HFF-Myc (cell line): ENCODE measurements around the gene THOP1.

Source experiments
- DNase-seq: peaks from one replicate; pipeline ENCODE4 v3.0.0-alpha.2; 2011; ENCODE audit warnings: low read depth; ENCODE audit errors: extremely low read depth
- H3K4me3 ChIP-seq: replicated peaks from 2 replicates; pipeline ENCODE4 v1.5.1; 2011; ENCODE audit warnings: low read depth, mild to moderate bottlenecking, control low read depth, low read length
- CTCF ChIP-seq: IDR thresholded peaks from 2 replicates; pipeline ENCODE4 v1.5.1; 2012; ENCODE audit warnings: mild to moderate bottlenecking, low read depth, low read length, control low read depth; ENCODE audit errors: missing control alignments

Gene THOP1

DNA sequence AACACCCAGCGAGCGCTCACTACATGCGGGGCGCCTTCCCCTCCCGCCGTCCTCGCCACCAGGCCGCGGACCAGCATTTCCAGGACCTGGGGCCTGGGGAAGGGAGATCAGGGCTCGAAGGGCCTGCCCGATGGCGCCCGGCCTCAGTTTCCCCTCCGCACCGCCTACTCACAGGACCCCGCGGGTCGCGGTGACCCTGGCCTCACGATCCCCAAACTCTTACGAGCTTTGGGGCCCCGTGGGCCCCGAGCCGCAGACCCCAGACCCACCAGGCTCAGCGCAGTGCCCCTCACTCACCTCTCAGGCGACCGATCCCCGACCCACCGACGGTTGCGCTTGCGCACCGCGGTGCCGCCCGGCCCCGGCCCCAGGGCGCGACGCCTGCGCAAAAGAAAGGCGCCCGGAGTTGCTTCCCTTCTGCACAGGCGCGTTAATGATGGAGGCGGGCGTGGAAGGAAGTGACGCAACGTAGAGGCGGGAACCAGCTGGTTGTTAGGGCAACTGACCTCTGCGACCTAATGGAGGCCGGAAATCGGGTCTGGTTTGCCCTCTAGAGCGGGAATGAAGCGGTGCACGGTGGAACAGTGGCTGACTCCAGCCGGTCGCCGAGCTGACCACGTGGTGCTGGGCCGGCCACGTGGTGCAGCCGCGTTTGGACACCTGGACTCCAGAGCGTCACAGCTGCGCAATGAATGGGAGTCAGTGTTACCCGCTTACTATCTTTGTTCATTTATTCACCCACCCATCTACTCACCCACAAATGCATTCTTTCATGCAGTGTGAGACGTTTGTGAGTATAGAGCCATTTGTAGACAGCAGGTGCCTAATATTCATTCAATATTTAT lies 2.1 kb upstream of the THOP1 start, which contains the start of gene SGTA:
TSS of gene SGTA (minus strand) at position 338 of the 845 bp plus-strand sequence. CDS start 14,205 bp downstream, outside the sequence.
- peak within 1 kb of the TSS; percentile 92 for H3K4me3 ChIP-seq
- peak; percentile 97 for DNase-seq
- peak; percentile 18 for TF ChIP-seq CTCF

GRCh38 chr19:2783781-2784145 lies 1.5 kb upstream of the THOP1 start:
- no peak for DNase-seq
- TF ChIP-seq CTCF, result no peak
- H3K4me3 ChIP-seq, result peak overlapping the region; percentile 92

- no peak for DNase-seq
- TF ChIP-seq CTCF, result no peak
- H3K4me3 ChIP-seq, result peak overlapping the region; percentile 17; the same call in 1 of the 2 replicates
These were observed 1.8 kb downstream of the THOP1 start for GRCh38 chr19:2787115-2787514.

DNA sequence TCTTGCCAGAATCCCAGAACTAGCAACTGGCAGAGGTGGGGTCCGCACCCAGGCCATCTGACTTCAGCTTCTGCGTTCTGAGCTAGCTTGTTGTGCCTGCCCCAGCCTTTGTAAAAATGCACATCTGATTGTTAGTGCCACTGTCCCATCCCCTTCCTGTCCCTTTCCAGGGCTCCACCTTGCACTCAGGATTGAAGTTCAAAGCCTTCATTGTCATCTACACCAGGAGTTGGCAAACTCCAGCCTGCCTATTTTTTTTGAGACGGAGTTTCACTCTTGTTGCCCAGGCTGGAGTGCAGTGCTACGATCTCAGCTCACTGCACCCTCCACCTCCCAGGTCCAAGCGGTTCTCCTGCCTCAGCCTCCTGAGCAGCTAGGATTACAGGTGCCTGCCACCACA lies 2.9 kb downstream of the THOP1 start:
- no peak overlapping the region for H3K4me3 ChIP-seq
- no peak for DNase-seq
- no peak for TF ChIP-seq CTCF

DNA sequence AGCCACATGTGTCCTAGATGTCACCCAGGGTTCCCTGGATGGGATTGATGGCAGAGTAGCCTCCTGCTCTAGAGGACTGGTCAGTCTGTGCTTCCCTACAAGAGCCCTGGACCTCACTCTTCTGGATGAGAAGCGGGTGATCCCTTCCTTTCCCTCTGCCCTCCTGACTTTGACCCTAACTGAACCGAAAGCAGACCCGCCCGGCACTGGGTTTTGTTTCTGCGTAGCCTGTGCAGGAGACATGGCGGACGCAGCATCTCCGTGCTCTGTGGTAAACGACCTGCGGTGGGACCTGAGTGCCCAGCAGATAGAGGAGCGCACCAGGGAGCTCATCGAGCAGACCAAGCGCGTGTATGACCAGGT lies 4.9 kb downstream of the THOP1 start:
- no peak for DNase-seq
- no peak for TF ChIP-seq CTCF
- no peak overlapping the region for H3K4me3 ChIP-seq

GRCh38 chr19:2790557-2791271 lies 5.4 kb downstream of the THOP1 start:
- DNase-seq, result no peak
- TF ChIP-seq CTCF, result no peak
- H3K4me3 ChIP-seq, result no peak overlapping the region
